Neural cell (in vitro differentiated cells): ENCODE results near the gene RBP5. TPM values are rescaled to one million over a fixed set of nuclear protein-coding genes. Genes with fewer than 3 reads are reported as not detected.

Experiments
- H2AFZ ChIP-seq: fragments of 200-600, 300-800 bp; sonication (generic), shearing (Covaris generic); 2 replicates; pipeline ENCODE4 v1.6.0; 2014; ENCODE audit warnings: low read depth, mild to moderate bottlenecking, antibody characterized with exemption, low read length, moderate library complexity
- H3F3A ChIP-seq: fragments of 200-600 bp; shearing (Covaris generic); 2 replicates; pipeline ENCODE4 v1.6.1; 2016; ENCODE audit warnings: mild to moderate bottlenecking, moderate library complexity, mixed read lengths, antibody characterized with exemption, low read length; ENCODE audit not compliant: insufficient read depth, poor library complexity, severe bottlenecking
- H3K27ac ChIP-seq: fragments of 200-600, 300-800 bp; sonication (generic), shearing (Covaris generic); 2 replicates; pipeline ENCODE4 v1.5.1; 2014; ENCODE audit warnings: mild to moderate bottlenecking, low read length, moderate library complexity
- H3K27me3 ChIP-seq: fragments of 300-800, 200-600 bp; sonication (generic), shearing (Covaris generic); 2 replicates; pipeline ENCODE4 v1.6.0; 2014; ENCODE audit warnings: mild to moderate bottlenecking, low read depth, low read length, moderate library complexity; ENCODE audit not compliant: insufficient read depth
- H3K36me3 ChIP-seq: fragments of 300-800, 200-600 bp; sonication (generic), shearing (Covaris generic); 2 replicates; pipeline ENCODE4 v1.5.1; 2014; ENCODE audit warnings: mild to moderate bottlenecking, antibody characterized with exemption, low read length, moderate library complexity; ENCODE audit not compliant: insufficient read depth
- H3K4me2 ChIP-seq: fragments of 300-800, 200-600 bp; sonication (generic), shearing (Covaris generic); 2 replicates; pipeline ENCODE4 v1.6.0; 2014; ENCODE audit warnings: mild to moderate bottlenecking, low read length
- H3K4me3 ChIP-seq: fragments of 300-800, 200-600 bp; sonication (generic), shearing (Covaris generic); 2 replicates; pipeline ENCODE4 v1.5.1; 2014; ENCODE audit warnings: mild to moderate bottlenecking, low read length, moderate library complexity
- H3K79me2 ChIP-seq: fragments of 200-600 bp; shearing (Covaris generic); replicated peaks from 2 replicates; pipeline ENCODE4 v1.6.0; 2014; ENCODE audit warnings: mild to moderate bottlenecking, low read length, moderate library complexity; ENCODE audit not compliant: insufficient read depth
- H3K9ac ChIP-seq: fragments of 300-800, 200-600 bp; sonication (generic), shearing (Covaris generic); 2 replicates; pipeline ENCODE4 v1.6.1; 2016; ENCODE audit warnings: mild to moderate bottlenecking, low read length, mixed read lengths
- H3K9me2 ChIP-seq: fragments of 200-600 bp; shearing (Covaris generic); 2 replicates; pipeline ENCODE4 v1.6.1; 2016; ENCODE audit warnings: mild to moderate bottlenecking, low read length, mixed read lengths; ENCODE audit not compliant: insufficient read depth
- H3K9me3 ChIP-seq: fragments of 200-600, 300-800 bp; sonication (generic), shearing (Covaris generic); 2 replicates; pipeline ENCODE4 v1.6.1; 2016; ENCODE audit warnings: mild to moderate bottlenecking, mixed run types, low read length, moderate library complexity, mixed read lengths
- H4K20me1 ChIP-seq: fragments of 200-600 bp; shearing (Covaris generic); 2 replicates; pipeline ENCODE4 v1.6.1; 2016; ENCODE audit warnings: mild to moderate bottlenecking, mixed run types; ENCODE audit not compliant: insufficient read depth
- CTCF ChIP-seq: fragments of 450-650 bp; IDR thresholded peaks from 2 replicates; pipeline ENCODE4 v1.5.1; 2014; ENCODE audit warnings: antibody characterized with exemption, mild to moderate bottlenecking, moderate library complexity; ENCODE audit not compliant: poor library complexity, severe bottlenecking
- EP300 ChIP-seq: fragments of 450-650 bp; conservative IDR thresholded peaks from 2 replicates; pipeline ENCODE4 v1.6.1; 2014; ENCODE audit warnings: antibody characterized with exemption, mild to moderate bottlenecking, moderate library complexity; ENCODE audit not compliant: poor library complexity, severe bottlenecking
- EZH2 ChIP-seq: fragments of 200-600, 300-800 bp; shearing (Covaris generic), sonication (generic); IDR thresholded peaks from 2 replicates; pipeline ENCODE4 v1.6.1; 2014; ENCODE audit warnings: antibody characterized with exemption, low read length, borderline replicate concordance, mild to moderate bottlenecking; ENCODE audit not compliant: insufficient read depth, poor library complexity, severe bottlenecking
- MXI1 ChIP-seq: fragments of 450-650 bp; conservative IDR thresholded peaks from 2 replicates; pipeline ENCODE4 v1.6.1; 2014; ENCODE audit warnings: antibody characterized with exemption, mild to moderate bottlenecking; ENCODE audit not compliant: poor library complexity, severe bottlenecking
- POLR2AphosphoS5 ChIP-seq: IDR thresholded peaks from 2 replicates; pipeline ENCODE4 v1.6.1; 2012
- RAD21 ChIP-seq: fragments of 450-650 bp; conservative IDR thresholded peaks from 2 replicates; pipeline ENCODE4 v1.6.1; 2014; ENCODE audit warnings: antibody characterized with exemption, mild to moderate bottlenecking, moderate library complexity
- REST ChIP-seq: IDR thresholded peaks from 2 replicates; pipeline ENCODE4 v1.6.1; 2012; ENCODE audit warnings: borderline replicate concordance
- SMC3 ChIP-seq: fragments of 450-650 bp; conservative IDR thresholded peaks from 2 replicates; pipeline ENCODE4 v1.6.1; 2014; ENCODE audit warnings: antibody characterized with exemption, mild to moderate bottlenecking, moderate library complexity; ENCODE audit not compliant: poor library complexity
- TAF1 ChIP-seq: IDR thresholded peaks from 2 replicates; pipeline ENCODE4 v1.6.1; 2012; ENCODE audit warnings: low read depth
- polyA plus RNA-seq: library from polyadenylated mRNA; depleted of rRNA; stranded (reverse); fragments of >200 nt; gene quantifications from 2 replicates; pipeline ENCODE4 v1.2.3, GENCODE V29; 2014

Gene RBP5
- polyA plus RNA-seq, 1 donor from 2014 or later, result 1.9 TPM

- Histone ChIP-seq H2AFZ (no peak overlapping the region), H3K4me2 (no peak overlapping the region), H3K9me3 (no peaks in the 10 kb centered on the region), H3K4me3 (no peak overlapping the region), H3K79me2 (no peaks in the 10 kb centered on the region), H4K20me1 (no peaks in the 10 kb centered on the region), H3K27me3 (no peaks in the 10 kb centered on the region), H3F3A (no peaks in the 10 kb centered on the region), H3K36me3 (no peaks in the 10 kb centered on the region), H3K27ac (no peak overlapping the region), H3K9ac (no peak overlapping the region), H3K9me2 (no peaks in the 10 kb centered on the region)
- no peak for TF ChIP-seq REST
- TF ChIP-seq EP300, result no peak
- TF ChIP-seq POLR2AphosphoS5, result no peak
- no peak for TF ChIP-seq EZH2
- no peak for TF ChIP-seq MXI1
- no peak for TF ChIP-seq RAD21
Observed at GRCh38 chr12:7089196-7089871, 39.4 kb downstream of the RBP5 start.

GRCh38 chr12:7083125-7083524, 45.6 kb downstream of the RBP5 start:
- Histone ChIP-seq H3F3A (no peaks in the 10 kb centered on the region), H3K4me3 (no peak overlapping the region), H3K9me2 (no peaks in the 10 kb centered on the region), H4K20me1 (no peaks in the 10 kb centered on the region), H2AFZ (no peak overlapping the region), H3K4me2 (no peak overlapping the region), H3K27ac (no peak overlapping the region), H3K79me2 (no peaks in the 10 kb centered on the region), H3K27me3 (no peaks in the 10 kb centered on the region), H3K36me3 (no peaks in the 10 kb centered on the region), H3K9me3 (no peaks in the 10 kb centered on the region), H3K9ac (no peak overlapping the region)
- no peak for TF ChIP-seq SMC3
- no peak for TF ChIP-seq EZH2
- no peak for TF ChIP-seq EP300
- no peak for TF ChIP-seq REST
- no peak for TF ChIP-seq CTCF
- TF ChIP-seq RAD21, result no peak
- no peak for TF ChIP-seq TAF1
- no peak for TF ChIP-seq POLR2AphosphoS5
- TF ChIP-seq MXI1, result no peak
